WTC11 (cell line): ENCODE measurements around the gene TBCCD1.

ENCODE experiments used
- FOXJ3 ChIP-seq: sonication (generic); formaldehyde crosslinking; IDR thresholded peaks from 2 replicates; pipeline ENCODE4 v1.9.0; 2021; ENCODE audit warnings: missing genetic modification reagents, mild to moderate bottlenecking, borderline replicate concordance
- TF ChIP-seq, protein P1 (sequence below): fragments of 200-600 bp; IDR thresholded peaks from 2 replicates; pipeline ENCODE4 v1.8.0; 2022; ENCODE audit warnings: antibody characterized with exemption

- TF ChIP-seq, protein P1, sequence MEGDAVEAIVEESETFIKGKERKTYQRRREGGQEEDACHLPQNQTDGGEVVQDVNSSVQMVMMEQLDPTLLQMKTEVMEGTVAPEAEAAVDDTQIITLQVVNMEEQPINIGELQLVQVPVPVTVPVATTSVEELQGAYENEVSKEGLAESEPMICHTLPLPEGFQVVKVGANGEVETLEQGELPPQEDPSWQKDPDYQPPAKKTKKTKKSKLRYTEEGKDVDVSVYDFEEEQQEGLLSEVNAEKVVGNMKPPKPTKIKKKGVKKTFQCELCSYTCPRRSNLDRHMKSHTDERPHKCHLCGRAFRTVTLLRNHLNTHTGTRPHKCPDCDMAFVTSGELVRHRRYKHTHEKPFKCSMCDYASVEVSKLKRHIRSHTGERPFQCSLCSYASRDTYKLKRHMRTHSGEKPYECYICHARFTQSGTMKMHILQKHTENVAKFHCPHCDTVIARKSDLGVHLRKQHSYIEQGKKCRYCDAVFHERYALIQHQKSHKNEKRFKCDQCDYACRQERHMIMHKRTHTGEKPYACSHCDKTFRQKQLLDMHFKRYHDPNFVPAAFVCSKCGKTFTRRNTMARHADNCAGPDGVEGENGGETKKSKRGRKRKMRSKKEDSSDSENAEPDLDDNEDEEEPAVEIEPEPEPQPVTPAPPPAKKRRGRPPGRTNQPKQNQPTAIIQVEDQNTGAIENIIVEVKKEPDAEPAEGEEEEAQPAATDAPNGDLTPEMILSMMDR: no peak
- no peak for TF ChIP-seq FOXJ3 (CRISPR knock-in tag)
Observed at GRCh38 chr3:186603159-186603558, 36.0 kb upstream of the TBCCD1 start.
